NCI-H1417 treated with DMSO at 0.1 percent for 48 hours (cell line): ENCODE measurements around the gene SFRP5.
A peak's percentile ranks its signal among the peaks of the same experiment; 100 is the strongest.

ENCODE experiments used
- DNase-seq: peaks from one replicate; lab custom pipeline; 2025; lab: John Stamatoyannopoulos, UW

SFRP5 gene

DNA sequence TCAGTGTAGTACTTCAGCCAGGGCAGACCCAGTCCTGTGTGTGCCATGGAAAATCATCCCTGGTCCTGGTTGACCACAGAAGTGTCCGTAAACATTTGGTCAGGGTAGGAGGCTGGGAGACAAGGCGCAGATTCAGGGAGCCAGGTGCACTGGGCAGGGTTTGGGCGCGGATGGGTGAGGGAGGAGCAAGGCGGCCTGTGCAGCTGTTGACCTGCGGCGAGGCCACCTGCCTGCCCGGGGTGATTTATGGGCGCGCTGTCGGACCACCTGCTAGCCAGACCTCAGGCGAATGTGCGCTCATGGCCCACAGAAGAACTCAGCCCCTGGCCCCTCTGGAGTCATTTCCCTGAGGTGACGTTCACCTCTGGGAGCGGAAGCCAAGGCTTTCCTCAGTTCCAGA, 6.6 kb downstream of the SFRP5 start:
- peak; percentile 25 for DNase-seq

DNA sequence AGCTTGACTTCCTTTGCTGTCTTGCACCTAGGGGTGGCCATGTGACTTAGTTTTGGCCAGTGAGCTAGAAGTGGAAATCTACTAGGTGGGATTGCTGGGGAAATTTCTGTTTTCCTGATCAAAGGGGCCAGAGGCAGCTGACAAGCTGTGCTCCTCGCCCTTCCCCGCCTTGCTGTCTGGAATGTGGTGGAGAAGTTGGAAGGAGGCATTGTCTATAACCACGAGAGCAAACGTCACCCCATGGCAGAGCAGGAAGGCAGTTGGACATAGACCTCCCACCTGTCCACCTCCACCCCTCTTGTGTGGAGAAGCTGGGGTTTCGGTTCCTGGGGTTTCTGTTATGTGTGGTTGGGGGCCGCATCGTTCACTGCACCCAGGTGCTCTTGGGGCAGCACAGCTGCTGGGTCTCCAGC, 7.3 kb downstream of the SFRP5 start:
- DNase-seq, result no peak

DNA sequence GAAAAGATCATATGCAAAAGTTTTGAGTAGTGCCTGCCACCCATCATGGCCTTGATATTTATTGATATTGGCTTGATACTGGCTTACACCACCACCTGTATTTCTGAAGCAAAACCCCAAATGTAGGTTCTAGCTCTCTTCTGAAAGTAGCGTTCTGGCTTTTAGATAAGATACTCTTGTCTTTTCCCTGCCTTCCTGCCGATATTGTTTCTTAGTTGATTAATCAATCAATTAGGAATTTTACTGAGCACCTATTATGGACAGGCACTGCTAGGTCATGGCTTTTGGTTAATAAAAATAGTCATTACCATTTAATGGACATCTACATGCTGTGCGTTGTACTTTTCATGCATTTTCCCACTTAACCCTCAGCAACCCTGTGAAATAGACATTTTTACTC, 7.9 kb downstream of the SFRP5 start:
- DNase-seq, result no peak

DNA sequence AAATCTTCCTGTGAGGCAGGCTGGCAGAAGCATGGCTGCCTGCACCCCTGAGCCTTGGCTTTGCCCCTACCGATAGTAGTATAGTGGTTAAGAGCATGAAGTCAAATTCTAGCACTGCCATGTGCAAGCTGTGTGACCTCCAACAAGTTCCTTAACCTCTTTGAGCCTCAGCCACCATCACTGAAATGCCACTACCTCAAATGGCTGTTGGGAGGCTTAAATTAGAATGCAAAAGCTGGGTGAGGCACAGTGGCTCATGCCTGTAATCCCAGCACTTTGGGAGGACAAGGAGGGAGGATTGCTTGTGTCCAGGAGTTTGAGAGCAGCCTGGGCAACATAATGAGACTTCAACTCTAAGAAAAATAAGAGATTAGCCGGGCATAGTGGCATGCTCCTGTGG, 8.4 kb downstream of the SFRP5 start:
- no peak for DNase-seq

DNA sequence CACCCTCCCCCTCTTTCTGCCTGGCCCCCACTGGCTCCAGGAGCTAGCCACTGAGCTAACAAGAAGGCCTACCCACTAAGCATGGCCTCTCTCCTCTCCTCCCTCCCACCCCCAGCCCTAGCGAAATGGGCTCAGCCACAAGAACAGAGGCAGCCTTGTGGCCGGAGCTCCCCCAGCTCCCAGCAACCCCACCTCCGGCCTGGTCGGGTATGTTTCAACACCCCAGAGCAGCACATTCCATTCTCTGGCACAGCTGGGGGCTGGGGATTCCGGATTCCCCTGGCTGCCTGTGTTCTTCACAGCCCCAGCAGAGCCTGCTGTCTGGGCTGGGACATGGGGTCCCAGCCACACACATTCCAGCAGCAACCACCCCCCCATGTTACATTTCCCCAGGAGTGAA, 9.0 kb downstream of the SFRP5 start:
- DNase-seq, result no peak

DNA sequence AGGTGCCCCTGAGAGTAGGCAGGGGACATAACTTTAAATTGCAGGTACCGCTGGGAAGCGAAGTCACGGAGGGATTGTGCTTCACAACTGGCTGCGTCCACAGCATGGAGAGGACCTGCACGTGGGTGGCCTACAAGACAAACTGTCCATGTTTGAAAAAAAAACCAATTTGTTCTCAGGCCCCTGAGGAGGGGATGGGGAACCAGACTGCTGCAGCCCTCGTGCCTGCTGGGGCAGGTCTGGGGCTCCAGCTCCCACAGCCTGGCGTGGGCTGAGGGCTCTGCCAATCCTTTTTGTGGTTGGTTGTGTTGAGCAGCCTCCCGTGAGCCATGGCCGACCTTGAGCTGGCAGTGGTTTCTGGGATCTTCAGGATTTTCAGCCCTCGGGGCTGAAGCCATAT, 9.7 kb downstream of the SFRP5 start:
- DNase-seq, result no peak

DNA sequence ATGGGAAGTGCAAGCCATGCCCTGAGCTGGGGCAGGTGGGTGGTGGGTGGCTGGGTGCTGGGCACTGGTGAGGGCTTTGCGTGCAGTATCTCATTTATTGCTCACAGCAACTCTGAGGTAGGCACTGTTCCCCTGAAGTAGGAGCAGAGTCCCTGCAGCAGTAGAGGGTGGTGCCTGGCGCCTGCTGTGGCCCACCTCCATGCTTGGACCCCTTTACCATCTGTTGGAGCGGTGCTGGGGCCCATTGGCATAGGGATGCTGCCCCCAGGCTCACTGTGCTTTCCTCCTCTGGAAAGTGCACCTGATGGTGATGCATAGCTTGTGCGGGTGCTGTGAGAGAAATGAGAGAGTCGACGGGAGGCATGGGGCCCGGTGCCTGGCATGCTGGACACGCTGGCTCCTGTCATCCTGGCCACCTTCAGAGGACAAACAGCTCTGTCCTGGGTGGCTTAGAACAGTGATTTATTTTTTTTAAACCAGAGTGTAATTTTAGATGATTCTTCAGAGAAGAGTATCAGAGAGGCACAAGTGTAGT, 10.4 kb downstream of the SFRP5 start:
- no peak for DNase-seq

DNA sequence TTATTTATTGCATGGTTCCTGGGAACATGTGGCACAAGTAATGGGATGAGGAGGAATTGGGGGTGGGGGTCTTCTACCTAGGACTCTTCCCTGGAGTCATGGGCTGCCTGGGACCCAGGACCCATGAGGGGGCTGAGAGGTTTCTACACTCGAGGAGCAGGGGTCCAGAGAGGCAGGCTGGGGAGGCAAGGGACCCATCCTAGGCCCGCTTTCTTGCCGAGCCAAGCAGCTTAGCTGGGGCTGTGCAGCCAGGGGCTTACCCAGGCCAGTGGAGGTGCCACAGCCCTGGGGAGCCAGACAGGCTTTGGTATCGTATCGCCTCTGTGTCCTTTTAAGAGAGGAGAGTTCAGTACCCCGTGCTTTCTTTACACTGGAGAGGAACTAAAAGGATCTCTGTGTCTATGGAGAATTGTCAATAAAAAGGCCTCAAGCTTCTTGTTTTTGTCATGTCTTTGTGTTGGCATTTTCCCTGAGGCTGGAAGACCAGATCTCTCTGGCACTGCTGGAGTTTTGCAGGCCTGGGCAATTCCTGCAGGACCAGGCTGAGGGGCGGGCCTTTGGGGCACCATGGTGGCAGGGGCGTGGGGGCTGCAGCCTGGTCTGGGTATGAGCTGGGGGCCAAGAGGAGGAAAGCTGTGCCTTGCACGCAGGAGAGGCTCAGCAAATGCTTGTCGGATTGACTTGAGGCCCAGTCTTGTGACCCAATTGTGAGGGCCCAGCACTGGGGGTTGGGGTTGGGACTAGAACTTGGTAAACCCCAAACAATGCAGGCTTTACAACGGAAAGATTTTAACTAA, 11.1 kb downstream of the SFRP5 start:
- no peak for DNase-seq

DNA sequence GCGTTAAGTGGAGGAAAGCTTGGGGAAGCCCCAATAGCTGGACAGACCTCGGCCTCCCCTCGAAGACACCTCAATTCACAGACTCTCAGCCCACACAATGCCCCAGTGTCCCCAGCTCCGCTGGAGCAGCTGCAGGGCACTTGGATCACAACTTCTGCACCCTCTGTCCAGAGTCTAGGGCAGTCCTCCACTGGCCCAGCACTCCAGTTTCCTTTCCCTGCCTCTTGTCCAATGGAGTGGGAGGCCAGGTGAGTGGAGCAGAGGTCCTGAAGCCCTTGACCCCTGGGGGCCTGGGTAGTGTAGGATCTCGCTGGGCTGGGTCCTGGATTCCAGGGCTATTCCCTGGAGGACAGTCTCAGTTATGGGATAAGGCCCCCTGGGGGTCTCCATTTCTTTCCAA, 11.9 kb downstream of the SFRP5 start:
- DNase-seq, result no peak

DNA sequence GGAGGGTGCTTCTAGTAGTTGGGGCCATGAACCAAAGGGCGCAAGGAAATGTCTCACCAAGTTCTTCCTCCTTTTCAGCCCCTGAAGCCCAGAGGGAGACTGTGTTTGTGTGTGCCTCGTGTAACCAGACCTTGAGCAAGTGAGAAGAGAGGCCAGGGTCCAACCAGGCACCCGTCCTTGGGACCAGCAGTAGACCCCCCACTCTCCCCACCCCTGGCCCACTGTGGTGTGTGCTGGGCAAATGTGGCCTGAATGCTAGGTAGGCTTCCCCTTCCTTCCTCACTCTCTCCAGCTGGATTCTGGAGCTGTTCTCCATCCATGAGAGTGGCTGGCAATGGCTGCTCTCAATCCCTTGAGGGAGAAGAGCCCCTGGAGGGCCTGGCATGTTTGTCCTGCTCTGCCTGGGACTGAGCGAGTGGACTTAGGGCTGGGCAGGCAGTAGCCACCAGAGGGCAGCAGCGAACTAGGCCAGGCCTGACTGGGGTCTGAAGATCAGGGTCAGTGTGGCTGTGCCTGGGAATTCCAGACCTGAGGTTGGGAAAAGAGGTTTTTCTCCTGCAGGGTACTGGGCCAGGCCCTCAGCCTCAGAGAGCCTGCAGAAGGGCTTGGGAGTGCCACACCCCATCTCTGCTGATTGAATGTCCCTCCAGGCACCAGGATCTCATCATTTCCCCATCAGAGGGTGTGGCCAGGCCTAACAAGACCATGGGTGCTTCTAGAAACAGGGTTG, 12.5 kb downstream of the SFRP5 start:
- no peak for DNase-seq

DNA sequence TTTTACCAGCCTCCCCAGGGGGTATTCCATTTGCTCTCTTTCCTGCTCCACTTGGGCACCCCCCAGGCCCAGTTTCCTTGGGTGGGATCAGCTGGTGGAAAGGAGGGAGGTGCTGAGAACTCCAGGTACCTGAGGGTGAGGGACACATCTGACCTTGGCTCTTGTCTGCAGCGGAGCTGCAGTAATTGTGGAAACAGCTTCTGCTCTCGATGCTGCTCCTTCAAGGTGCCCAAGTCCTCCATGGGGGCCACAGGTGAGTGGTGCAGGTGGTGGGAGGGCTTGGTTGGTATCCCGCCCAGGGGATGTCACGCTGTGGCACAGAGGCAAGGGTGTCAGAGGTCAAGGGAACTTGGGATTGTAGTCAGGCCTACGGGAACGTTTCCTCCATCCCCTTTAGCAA, 14.3 kb downstream of the SFRP5 start:
- DNase-seq, result no peak

DNA sequence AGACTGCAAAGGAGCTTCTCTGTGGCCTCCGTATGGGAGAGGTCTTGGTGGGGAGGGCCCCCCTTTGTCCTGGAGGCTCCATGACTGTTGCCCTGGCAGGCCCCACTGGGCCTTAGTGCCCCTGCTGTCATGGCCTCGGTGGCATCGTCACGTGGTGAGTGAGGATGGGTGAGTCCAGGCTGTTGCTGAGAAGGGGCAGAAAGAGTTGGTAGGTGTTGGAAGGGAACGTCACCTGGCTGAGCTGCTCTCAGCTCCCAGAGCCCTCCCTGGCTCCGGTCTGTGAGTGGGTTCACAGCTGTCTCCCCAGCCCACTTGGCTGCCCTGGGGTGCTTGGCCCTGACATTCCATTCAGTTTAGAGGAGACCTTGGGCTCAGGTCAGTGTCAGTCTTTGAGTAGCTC, 16.1 kb downstream of the SFRP5 start:
- DNase-seq, result no peak

DNA sequence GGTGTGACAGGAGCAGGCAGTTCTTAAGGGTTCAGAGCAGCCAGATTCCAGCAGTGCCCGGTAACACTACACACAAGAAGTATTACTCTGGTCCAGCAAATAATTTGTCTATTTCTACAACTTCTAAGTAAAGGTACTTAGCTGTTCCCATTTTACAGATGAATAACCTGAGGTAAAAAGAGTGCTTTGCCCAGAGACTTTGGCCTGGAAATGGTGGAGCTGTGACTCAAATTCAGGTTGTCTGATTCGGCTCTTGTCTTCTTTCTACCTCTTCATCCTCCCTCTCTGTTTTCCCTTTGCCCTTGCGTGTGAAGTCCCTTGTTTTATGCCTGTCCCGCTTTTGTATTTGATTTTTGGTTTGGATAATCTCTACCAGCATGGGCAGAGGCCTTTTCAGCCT, 17.1 kb downstream of the SFRP5 start:
- DNase-seq, result no peak

DNA sequence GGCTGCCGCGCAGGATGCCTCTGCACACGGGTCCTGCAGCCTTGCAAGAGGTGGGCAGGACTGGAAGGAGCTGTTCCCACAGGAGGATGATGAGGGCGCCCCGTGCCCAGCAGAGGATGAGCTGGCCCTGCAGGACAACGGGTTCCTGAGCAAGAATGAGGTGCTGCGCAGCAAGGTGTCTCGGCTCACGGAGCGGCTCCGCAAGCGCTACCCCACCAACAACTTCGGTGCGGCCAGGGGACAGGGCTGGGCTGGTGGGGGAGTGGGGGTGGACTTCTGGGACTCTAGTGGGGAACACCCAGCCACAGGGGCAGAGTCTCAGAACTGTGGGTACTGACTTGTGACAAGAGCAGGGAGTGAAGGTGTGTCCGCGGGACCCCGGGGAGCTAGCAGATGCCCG, 18.8 kb downstream of the SFRP5 start:
- no peak for DNase-seq

DNA sequence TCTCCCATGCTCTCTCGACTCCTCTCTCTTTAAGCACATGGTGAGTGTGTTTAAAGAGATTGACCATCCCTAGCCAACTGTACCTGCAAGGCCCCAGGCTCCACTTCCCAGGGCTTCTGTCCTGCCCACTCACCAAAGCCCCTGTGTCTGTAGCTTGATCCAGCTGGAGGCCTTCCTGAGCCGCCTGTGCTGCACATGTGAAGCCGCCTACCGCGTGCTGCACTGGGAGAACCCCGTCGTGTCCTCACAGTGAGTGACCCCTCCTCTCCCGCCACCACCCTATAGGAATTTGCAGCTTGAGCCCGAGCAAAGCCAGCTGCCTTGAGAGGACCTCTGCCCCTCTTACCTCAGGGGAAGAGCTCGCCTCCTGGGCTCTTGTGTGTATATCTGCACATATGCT, 23.7 kb downstream of the SFRP5 start:
- no peak for DNase-seq

DNA sequence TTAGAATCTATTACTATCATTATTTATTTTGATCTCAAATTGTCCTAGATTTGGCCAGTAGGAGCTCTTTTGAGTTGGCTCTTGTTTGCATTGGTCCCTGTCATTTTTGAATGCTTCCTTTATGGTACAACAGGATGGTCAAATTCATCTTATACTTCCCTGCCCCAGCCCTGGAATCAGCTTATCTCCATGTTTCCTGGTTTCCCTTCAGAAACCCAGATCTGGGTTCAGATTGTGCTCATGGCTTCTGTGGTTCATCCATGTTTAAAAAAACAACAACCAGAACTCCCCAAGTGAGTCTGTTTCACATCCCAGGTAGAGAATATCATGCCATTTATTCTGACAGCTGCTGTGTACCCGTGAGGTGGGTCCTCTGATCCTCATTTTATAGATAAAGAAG, 24.2 kb downstream of the SFRP5 start:
- DNase-seq, result no peak

DNA sequence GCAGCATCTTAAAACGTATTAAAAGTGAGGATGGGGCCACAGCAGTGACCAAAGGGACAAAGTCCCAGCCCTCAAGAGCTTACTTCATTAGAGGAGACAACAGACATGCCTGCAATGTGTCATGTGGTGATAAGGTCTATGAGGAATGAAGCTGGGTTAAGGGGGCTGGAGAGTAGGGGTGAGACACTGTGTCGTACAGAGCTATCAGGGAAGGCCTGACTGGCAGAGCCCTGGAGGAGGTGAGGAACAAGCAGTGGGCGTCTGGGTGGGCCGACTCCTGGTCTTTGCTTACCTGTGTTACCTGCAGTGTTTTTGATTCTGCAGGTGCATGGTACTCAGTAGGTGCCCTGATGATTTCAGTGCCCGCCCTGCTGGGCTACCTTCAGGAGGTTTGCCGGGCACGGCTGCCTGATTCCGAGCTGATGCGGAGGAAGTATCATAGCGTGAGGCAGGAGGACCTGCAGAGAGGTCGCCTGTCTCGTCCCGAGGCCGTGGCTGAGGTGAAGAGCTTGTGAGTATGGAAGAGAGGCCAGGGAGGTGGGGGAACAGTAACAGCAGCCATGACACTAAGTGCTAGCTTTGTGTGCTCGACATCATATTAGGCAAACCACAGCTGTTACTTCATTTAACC, 27.3 kb downstream of the SFRP5 start:
- no peak for DNase-seq

DNA sequence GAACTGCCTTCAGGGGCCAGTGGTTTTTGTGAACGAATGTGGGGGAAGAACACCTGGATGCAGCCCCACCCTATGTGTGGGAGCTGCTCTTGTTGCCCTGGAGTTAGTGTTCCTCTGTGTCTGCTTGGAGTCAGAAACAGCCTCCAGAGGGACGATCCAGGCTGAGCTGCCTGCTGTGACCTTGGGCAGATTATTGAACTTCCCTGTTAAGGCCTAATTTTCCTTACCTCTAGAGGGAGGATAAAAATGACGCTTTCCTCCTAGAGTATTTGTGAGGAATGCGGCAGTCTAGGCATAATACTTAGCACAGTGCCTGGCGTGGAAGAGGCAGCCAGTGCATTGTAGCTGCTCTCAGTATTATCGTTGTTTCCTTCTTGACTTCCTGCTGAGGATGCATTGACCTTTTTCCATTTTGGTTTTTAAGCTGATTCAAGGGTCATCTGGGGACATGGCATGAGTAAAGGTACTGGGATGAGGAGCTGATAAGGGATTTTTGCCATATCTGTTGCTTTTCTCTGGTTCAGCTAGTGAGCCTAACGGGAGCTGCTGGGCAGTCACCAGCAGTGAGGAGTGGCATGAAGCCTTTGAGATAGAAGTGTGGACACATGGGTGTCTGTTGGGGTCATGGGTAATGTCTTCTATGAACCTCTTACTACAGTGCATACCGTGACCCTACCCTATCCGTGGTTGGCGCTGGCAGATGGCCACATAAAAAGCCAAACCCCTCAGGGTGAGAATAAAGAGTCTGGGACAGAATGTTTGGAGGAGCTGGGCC, 28.4 kb downstream of the SFRP5 start:
- DNase-seq, result no peak

DNA sequence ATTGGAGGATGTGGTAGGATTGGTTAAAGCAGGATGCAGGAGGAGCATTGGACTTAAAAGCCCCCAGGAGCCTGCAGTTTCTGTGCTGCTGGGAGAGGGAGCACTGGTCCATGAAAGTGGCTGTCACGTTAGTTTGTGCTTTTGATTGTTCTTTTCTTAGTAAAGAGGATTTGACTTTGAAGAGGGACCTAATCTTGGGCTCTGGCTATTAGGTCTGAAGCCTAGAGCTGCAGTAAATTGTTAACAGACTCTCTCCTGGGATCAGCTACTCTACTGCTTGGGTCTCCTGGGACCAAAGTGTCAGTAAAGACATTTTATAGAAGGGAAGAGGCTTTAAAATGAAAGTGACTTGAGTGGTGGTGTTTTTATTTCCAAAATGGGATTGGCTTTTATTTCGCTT, 31.2 kb downstream of the SFRP5 start:
- no peak for DNase-seq

DNA sequence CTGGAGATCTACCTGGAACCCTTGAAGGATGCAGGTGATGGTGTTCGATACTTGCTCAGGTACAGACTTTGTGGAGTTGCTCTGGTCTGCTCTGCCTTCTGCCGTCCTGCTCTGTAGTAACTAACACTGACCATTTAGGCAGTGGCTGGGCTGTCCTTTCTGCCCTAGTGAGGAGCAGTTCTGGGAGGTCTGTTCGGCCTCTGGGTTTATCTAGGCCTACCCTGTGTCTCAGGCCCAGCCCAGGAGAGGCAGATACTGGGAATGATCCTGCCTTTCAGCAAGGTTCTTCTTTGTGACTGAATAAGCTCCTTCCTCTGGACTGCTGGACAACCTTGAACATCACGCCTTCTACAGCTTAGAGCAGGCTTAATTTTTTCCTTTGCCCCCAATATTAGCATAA, 33.2 kb downstream of the SFRP5 start:
- DNase-seq, result no peak

DNA sequence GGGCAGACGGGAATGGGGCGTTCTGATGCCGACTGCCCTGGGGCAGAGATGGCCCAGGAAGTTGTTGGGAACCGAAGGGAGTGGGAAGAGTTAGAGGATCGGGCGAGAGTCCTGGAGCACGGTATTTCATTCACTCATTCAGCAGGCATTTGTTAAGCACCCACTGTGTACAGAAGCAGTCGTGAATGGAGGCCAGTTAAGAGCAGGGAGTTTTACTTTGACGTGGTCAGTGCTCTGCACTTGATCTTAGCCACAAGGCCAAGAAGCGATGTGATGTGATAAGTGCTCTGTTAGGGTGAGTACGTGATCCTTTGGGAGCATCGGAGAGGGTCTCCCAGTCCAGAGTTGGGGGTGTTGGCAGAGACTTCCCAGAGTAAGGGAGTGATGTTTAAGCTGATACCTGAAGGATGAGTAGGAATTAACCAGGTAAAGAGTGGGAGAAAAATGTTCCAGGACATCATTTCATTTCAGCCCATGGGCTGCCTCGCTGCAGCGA, 34.0 kb downstream of the SFRP5 start:
- DNase-seq, result no peak
